GM21737 (cell line): Measurements from ENCODE around the gene RPL12.

ENCODE experiments used
- ATAC-seq: cut with Tn5 transposase; IDR thresholded peaks from one replicate; pipeline ENCODE4 v1.9.1; 2021; ENCODE audit warnings: mild to moderate bottlenecking, moderate library complexity; ENCODE audit not compliant: unreplicated experiment

The RPL12 gene

GRCh38 chr9:127444283-127444920, 6.8 kb downstream of the RPL12 start:
- no peak for ATAC-seq

- ATAC-seq, result no peak
Observed at GRCh38 chr9:127438394-127438793, 12.8 kb downstream of the RPL12 start.

- no peak for ATAC-seq
Observed at GRCh38 chr9:127437497-127438264, 13.5 kb downstream of the RPL12 start.

- ATAC-seq, result no peak
Observed at GRCh38 chr9:127430415-127430814, 20.8 kb downstream of the RPL12 start.

- no peak for ATAC-seq
Observed at GRCh38 chr9:127428348-127428747, 22.9 kb downstream of the RPL12 start.

GRCh38 chr9:127426756-127427155, 24.4 kb downstream of the RPL12 start:
- ATAC-seq, result no peak

GRCh38 chr9:127424676-127424999, 26.6 kb downstream of the RPL12 start:
- peak; percentile 9 for ATAC-seq

- ATAC-seq, result peak; percentile 70
Observed at GRCh38 chr9:127423934-127424675, 27.1 kb downstream of the RPL12 start, which contains the start of gene ZNF79. ZNF79 (plus strand) TSS chr9:127424382; CDS start chr9:127424788, 406 bp downstream.

- ATAC-seq, result no peak
Observed at GRCh38 chr9:127423476-127423933, 27.7 kb downstream of the RPL12 start.

- ATAC-seq, result no peak
Observed at GRCh38 chr9:127422787-127423186, 28.4 kb downstream of the RPL12 start.

- ATAC-seq, result no peak
Observed at GRCh38 chr9:127422133-127422782, 28.9 kb downstream of the RPL12 start.

GRCh38 chr9:127421057-127421456, 30.1 kb downstream of the RPL12 start:
- no peak for ATAC-seq

- ATAC-seq, result no peak
Observed at GRCh38 chr9:127419348-127419747, 31.9 kb downstream of the RPL12 start.

- ATAC-seq, result no peak
Observed at GRCh38 chr9:127418037-127418471, 33.2 kb downstream of the RPL12 start.

- ATAC-seq, result no peak
Observed at GRCh38 chr9:127417131-127418036, 33.8 kb downstream of the RPL12 start.

GRCh38 chr9:127415657-127416056, 35.5 kb downstream of the RPL12 start:
- ATAC-seq, result no peak

GRCh38 chr9:127415141-127415540, 36.1 kb downstream of the RPL12 start:
- no peak for ATAC-seq

- no peak for ATAC-seq
Observed at GRCh38 chr9:127411122-127411521, 40.1 kb downstream of the RPL12 start.

- ATAC-seq, result no peak
Observed at GRCh38 chr9:127407492-127407843, 43.7 kb downstream of the RPL12 start.

GRCh38 chr9:127406799-127407491, 44.3 kb downstream of the RPL12 start:
- no peak for ATAC-seq
